AG04449 (cell line): ENCODE data around the gene SMPD3.

Source experiments
- CTCF ChIA-PET: fragments of 350-600 bp; formaldehyde crosslinking; extraction: SDS; loops from one replicate; lab custom pipeline; 2021; ENCODE audit warnings: antibody characterized with exemption; lab: Yijun Ruan, JAX
- POLR2A ChIA-PET: fragments of 400-600, 350-600 bp; formaldehyde crosslinking; extraction: SDS; loops from one replicate; lab custom pipeline; 2020; ENCODE audit warnings: antibody characterized with exemption, inconsistent platforms; lab: Yijun Ruan, JAX
- DNase-seq: peaks from one replicate; pipeline ENCODE4 v3.0.0-alpha.2; 2010; ENCODE audit warnings: low read depth, low spot score
- H3K4me3 ChIP-seq: 2 replicates; pipeline ENCODE4 v1.5.1; 2011; ENCODE audit warnings: low read depth, mild to moderate bottlenecking, control low read depth, low read length
- CTCF ChIP-seq: IDR thresholded peaks from one replicate; pipeline ENCODE4 v1.5.1; 2011; ENCODE audit warnings: mild to moderate bottlenecking, moderate library complexity, low read length, control low read depth, inconsistent platforms; ENCODE audit not compliant: insufficient read depth; ENCODE audit errors: missing control alignments

The SMPD3 gene

DNA sequence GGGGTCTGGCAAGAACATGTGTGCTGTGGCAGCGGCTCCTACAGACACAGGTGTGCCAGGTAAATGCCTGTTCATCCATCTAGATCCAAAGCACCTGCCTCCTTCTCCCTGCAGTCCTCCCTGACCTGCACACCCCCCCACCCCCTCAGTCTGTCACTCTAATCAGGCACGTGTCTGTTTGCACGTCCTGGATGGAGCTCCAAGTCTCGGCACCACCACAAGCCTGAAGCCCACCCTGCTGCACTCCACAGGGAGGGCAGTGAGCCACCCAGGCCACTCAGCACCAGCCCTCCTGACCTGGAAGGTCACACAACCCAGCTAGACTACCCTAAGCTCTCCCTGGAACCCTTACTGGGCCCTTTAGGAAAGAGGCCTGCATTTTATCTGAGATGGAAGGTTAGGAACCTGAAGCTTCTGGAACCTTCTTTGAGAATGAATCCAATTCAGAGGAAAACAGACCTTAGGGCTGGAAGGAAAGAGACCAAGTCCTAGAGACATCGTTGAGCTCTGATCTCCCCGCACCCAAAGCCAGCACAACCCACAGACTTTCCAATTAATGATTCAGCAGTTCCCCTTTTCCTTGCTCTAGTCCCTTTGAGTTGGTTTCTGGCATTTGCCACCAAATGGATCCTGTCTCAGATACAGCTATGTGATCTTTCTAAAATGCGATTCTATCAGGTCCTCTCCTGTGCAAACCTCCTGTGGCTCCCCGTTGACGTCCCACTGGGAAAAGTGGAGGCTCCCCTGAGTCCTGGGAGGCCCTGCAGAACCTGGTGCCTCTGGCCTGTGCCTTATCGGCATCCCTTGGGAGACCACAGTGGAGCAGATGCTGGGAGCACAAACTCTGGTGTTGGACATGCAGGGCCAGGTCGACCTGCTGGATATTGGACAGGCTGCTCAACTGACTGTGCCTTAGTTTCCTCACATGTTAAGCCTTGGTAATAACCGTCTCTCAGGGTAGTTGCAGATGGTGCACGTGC lies 69.6 kb downstream of the SMPD3 start:
- POLR2A ChIA-PET = no interaction called here
- H3K4me3 ChIP-seq = no peak overlapping the region
- TF ChIP-seq CTCF = no peak
- CTCF ChIA-PET = interaction anchor here (0.8 to 3.7 kb wide), 4 partner anchors 12 to 131 kb away, joined by 3 to 23 read pairs (median 11); no protein-coding TSS in a partner anchor
- no peak for DNase-seq

DNA sequence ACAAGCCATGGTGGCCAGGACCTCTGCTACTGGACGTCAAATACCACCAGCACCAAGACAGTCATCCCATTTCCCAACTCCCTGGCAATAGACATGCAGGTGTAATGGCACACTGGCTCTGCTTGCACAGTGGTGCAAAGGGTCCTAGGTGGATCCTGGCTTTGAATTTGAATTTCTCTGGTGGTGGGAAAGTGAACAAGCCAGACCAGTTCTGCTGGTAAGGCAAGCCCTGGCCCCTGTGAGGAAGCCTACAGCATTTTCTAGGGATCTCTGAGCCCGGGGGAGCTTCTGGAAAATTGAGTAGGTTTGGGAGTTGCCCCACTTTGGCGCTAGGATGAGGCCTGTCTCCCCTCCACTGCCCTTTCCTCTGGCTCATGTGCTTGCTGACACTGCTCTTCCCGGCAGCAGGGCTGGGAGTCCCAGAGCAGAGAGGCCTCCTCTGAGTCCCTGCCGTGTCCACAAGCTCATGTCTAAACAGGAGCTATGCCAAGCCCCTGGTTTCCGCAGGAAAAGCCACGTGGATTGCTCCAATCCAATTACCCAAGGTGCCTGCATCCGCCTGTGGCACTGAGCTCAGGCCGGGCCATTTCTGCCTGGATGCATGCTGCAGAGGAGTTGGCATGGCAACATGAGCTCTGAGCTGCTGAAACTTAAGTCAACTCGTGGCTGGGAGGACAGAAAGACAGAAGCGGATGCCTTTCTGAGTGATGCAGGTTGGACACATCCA lies 70.5 kb downstream of the SMPD3 start:
- no peak for TF ChIP-seq CTCF
- H3K4me3 ChIP-seq = no peak overlapping the region
- ChIA-PET POLR2A (no interaction called here), CTCF (interaction anchor here (0.6 to 3.7 kb wide), 4 partner anchors 11 to 132 kb away, joined by 4 to 23 read pairs (median 11); no protein-coding TSS in a partner anchor)
- DNase-seq = no peak

- no peak for TF ChIP-seq CTCF
- no peak for DNase-seq
- POLR2A ChIA-PET = no interaction called here
- no peak overlapping the region for H3K4me3 ChIP-seq
- CTCF ChIA-PET = interaction anchor here (0.6 to 3.7 kb wide), 4 partner anchors 11 to 133 kb away, joined by 4 to 23 read pairs (median 11); no protein-coding TSS in a partner anchor
Measured at GRCh38 chr16:68377221-68377620, 71.1 kb downstream of the SMPD3 start.

DNA sequence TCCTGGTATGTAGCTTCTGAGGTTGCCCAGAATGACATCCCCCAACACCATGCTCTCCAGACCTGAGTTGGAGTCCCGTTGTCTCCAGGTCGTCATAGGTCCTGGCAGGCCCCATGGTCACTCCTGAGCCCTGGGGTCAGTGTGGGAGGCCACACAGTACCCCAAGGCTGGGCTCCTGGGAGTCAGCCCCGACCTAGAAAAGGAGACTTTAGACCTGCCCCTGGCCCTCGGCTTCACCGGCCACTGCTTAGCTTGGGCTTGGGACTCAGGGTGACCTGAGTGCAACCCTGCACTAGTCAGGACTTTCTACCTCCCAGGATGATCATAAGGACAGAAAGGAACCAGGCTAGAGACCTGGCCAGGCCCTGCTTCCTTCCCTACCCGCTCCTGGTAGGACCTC lies 71.7 kb downstream of the SMPD3 start:
- ChIA-PET POLR2A (no interaction called here), CTCF (interaction anchor here (2.8 to 3.7 kb wide), 3 partner anchors 10 to 134 kb away, joined by 9 to 23 read pairs (median 13); no protein-coding TSS in a partner anchor)
- H3K4me3 ChIP-seq = no peak overlapping the region
- no peak for TF ChIP-seq CTCF
- no peak for DNase-seq

- ChIA-PET POLR2A (no interaction called here), CTCF (interaction anchor here (3.6 to 3.7 kb wide), 2 partner anchors 9 to 20 kb away, joined by 13 to 23 read pairs; no protein-coding TSS in a partner anchor)
- DNase-seq = no peak
- TF ChIP-seq CTCF = no peak
- H3K4me3 ChIP-seq = no peak overlapping the region
Measured at GRCh38 chr16:68375801-68376536, 72.3 kb downstream of the SMPD3 start.
